ENCODE results near the gene HDAC4.

HDAC4 gene

GRCh38 chr2:239368321-239368720, 32.5 kb downstream of the HDAC4 start:
- no peaks in the 10 kb centered on the region for H3K9me3 Mint-ChIP-seq
- no peak for ATAC-seq (ENCODE audit: low read depth)
- no peaks in the 10 kb centered on the region for H3K36me3 Mint-ChIP-seq
- H3K4me3 Mint-ChIP-seq = no peak overlapping the region
- peaks cover 15% of the 10 kb centered on the region for H3K4me1 Mint-ChIP-seq
- peak overlapping the region; percentile 38 for H3K27ac Mint-ChIP-seq
- H3K27me3 Mint-ChIP-seq = no peaks in the 10 kb centered on the region
- no peak for DNase-seq (ENCODE audit: low spot score in 2 of 2)

GRCh38 chr2:239366740-239367139, 34.1 kb downstream of the HDAC4 start:
- Mint-ChIP-seq H3K27me3 (no peaks in the 10 kb centered on the region), H3K27ac (no peak overlapping the region), H3K4me3 (no peak overlapping the region), H3K36me3 (no peaks in the 10 kb centered on the region), H3K4me1 (peaks cover 15% of the 10 kb centered on the region), H3K9me3 (no peaks in the 10 kb centered on the region)
- ATAC-seq (ENCODE audit: low read depth) = no peak
- DNase-seq (ENCODE audit: low spot score in 2 of 2) = no peak

- H3K27ac Mint-ChIP-seq = no peak overlapping the region
- no peak overlapping the region for H3K4me3 Mint-ChIP-seq
- no peaks in the 10 kb centered on the region for H3K27me3 Mint-ChIP-seq
- DNase-seq (ENCODE audit: low spot score in 2 of 2) (no peak), ATAC-seq (ENCODE audit: low read depth) (no peak)
- no peaks in the 10 kb centered on the region for H3K36me3 Mint-ChIP-seq
- peaks cover 17% of the 10 kb centered on the region for H3K4me1 Mint-ChIP-seq
- H3K9me3 Mint-ChIP-seq = no peaks in the 10 kb centered on the region
These were observed 34.9 kb downstream of the HDAC4 start for GRCh38 chr2:239365782-239366435.

- Mint-ChIP-seq H3K27ac (no peak overlapping the region), H3K9me3 (no peaks in the 10 kb centered on the region), H3K4me1 (peaks cover 15% of the 10 kb centered on the region), H3K27me3 (no peaks in the 10 kb centered on the region), H3K4me3 (no peak overlapping the region), H3K36me3 (no peaks in the 10 kb centered on the region)
- DNase-seq (ENCODE audit: low spot score in 2 of 2) = no peak
- ATAC-seq (ENCODE audit: low read depth) = no peak
These were observed 35.6 kb downstream of the HDAC4 start for GRCh38 chr2:239365071-239365781.

GRCh38 chr2:239363946-239364637, 36.7 kb downstream of the HDAC4 start:
- Mint-ChIP-seq H3K9me3 (no peaks in the 10 kb centered on the region), H3K27ac (no peak overlapping the region), H3K27me3 (no peaks in the 10 kb centered on the region), H3K4me1 (peaks cover 14% of the 10 kb centered on the region), H3K36me3 (no peaks in the 10 kb centered on the region), H3K4me3 (no peak overlapping the region)
- ATAC-seq (ENCODE audit: low read depth) (peak; percentile 50), DNase-seq (ENCODE audit: low spot score in 2 of 2) (no peak)

GRCh38 chr2:239362507-239362906, 38.3 kb downstream of the HDAC4 start:
- Mint-ChIP-seq H3K36me3 (peaks cover 4% of the 10 kb centered on the region), H3K4me1 (peaks cover 14% of the 10 kb centered on the region), H3K27ac (no peak overlapping the region), H3K4me3 (no peak overlapping the region), H3K27me3 (no peaks in the 10 kb centered on the region), H3K9me3 (no peaks in the 10 kb centered on the region)
- ATAC-seq (ENCODE audit: low read depth) (no peak), DNase-seq (ENCODE audit: low spot score in 2 of 2) (no peak)

- H3K4me3 Mint-ChIP-seq = no peak overlapping the region
- DNase-seq (ENCODE audit: low spot score in 2 of 2) = no peak
These were observed 39.5 kb downstream of the HDAC4 start for GRCh38 chr2:239361311-239361642.

GRCh38 chr2:239360421-239361310, 40.2 kb downstream of the HDAC4 start:
- Mint-ChIP-seq H3K27ac (no peak overlapping the region), H3K4me3 (no peak overlapping the region), H3K4me1 (peaks cover 14% of the 10 kb centered on the region), H3K36me3 (peaks cover 5% of the 10 kb centered on the region), H3K9me3 (no peaks in the 10 kb centered on the region), H3K27me3 (no peaks in the 10 kb centered on the region)
- ATAC-seq (ENCODE audit: low read depth) (no peak), DNase-seq (ENCODE audit: low spot score in 2 of 2) (no peak)

More at GRCh38 chr2:239361311-239361642, 39.5 kb downstream of the HDAC4 start:
- no peaks in the 10 kb centered on the region for H3K9me3 Mint-ChIP-seq
- H3K27ac Mint-ChIP-seq = no peak overlapping the region
- peak; percentile 35 for ATAC-seq (ENCODE audit: low read depth)
- peaks cover 14% of the 10 kb centered on the region for H3K4me1 Mint-ChIP-seq
- H3K36me3 Mint-ChIP-seq = peaks cover 5% of the 10 kb centered on the region
- H3K27me3 Mint-ChIP-seq = no peaks in the 10 kb centered on the region

- Mint-ChIP-seq H3K36me3 (peaks cover 10% of the 10 kb centered on the region), H3K4me1 (peaks cover 12% of the 10 kb centered on the region), H3K27me3 (no peaks in the 10 kb centered on the region), H3K27ac (no peak overlapping the region), H3K9me3 (peaks cover 4% of the 10 kb centered on the region), H3K4me3 (no peak overlapping the region)
- DNase-seq (ENCODE audit: low spot score in 2 of 2) (no peak), ATAC-seq (ENCODE audit: low read depth) (no peak)
These were observed 40.8 kb downstream of the HDAC4 start for GRCh38 chr2:239360008-239360407.

- ATAC-seq (ENCODE audit: low read depth) = no peak
- Mint-ChIP-seq H3K27ac (no peak overlapping the region), H3K4me3 (no peak overlapping the region), H3K27me3 (no peaks in the 10 kb centered on the region), H3K36me3 (peaks cover 10% of the 10 kb centered on the region), H3K9me3 (peaks cover 4% of the 10 kb centered on the region), H3K4me1 (peaks cover 12% of the 10 kb centered on the region)
- no peak for DNase-seq (ENCODE audit: low spot score in 2 of 2)
These were observed 41.5 kb downstream of the HDAC4 start for GRCh38 chr2:239359196-239359912.

GRCh38 chr2:239358062-239358754, 42.6 kb downstream of the HDAC4 start:
- Mint-ChIP-seq H3K27ac (no peak overlapping the region), H3K36me3 (peaks cover 10% of the 10 kb centered on the region), H3K9me3 (peaks cover 4% of the 10 kb centered on the region), H3K4me1 (peaks cover 5% of the 10 kb centered on the region), H3K4me3 (no peak overlapping the region), H3K27me3 (no peaks in the 10 kb centered on the region)
- ATAC-seq (ENCODE audit: low read depth) (no peak), DNase-seq (ENCODE audit: low spot score in 2 of 2) (no peak)

- Mint-ChIP-seq H3K27ac (no peak overlapping the region), H3K4me3 (no peak overlapping the region), H3K27me3 (no peaks in the 10 kb centered on the region), H3K36me3 (peaks cover 17% of the 10 kb centered on the region), H3K9me3 (peaks cover 4% of the 10 kb centered on the region), H3K4me1 (peaks cover 3% of the 10 kb centered on the region)
- no peak for DNase-seq (ENCODE audit: low spot score in 2 of 2)
- no peak for ATAC-seq (ENCODE audit: low read depth)
These were observed 45.1 kb downstream of the HDAC4 start for GRCh38 chr2:239355724-239356123.

- no peaks in the 10 kb centered on the region for H3K27me3 Mint-ChIP-seq
- no peak for ATAC-seq (ENCODE audit: low read depth)
These were observed 45.7 kb downstream of the HDAC4 start for GRCh38 chr2:239355139-239355538.

More at GRCh38 chr2:239355139-239355538, 45.7 kb downstream of the HDAC4 start:
- Mint-ChIP-seq H3K27ac (no peak overlapping the region), H3K9me3 (peaks cover 4% of the 10 kb centered on the region), H3K4me1 (peaks cover 3% of the 10 kb centered on the region), H3K4me3 (no peak overlapping the region), H3K36me3 (peaks cover 17% of the 10 kb centered on the region)
- no peak for DNase-seq (ENCODE audit: low spot score in 2 of 2)

Measured in memory B cell (primary cell).